Ishikawa (cell line): Measurements from ENCODE around the gene RPTOR.

ENCODE experiments used
- CEBPB ChIP-seq: IDR thresholded peaks from 2 replicates; pipeline ENCODE4 v1.6.1; 2012
- CREB1 ChIP-seq: IDR thresholded peaks from 2 replicates; pipeline ENCODE4 v1.6.1; 2012; ENCODE audit warnings: low read depth
- EGR1 ChIP-seq: IDR thresholded peaks from 2 replicates; pipeline ENCODE4 v1.6.1; 2012
- EP300 ChIP-seq: IDR thresholded peaks from 2 replicates; pipeline ENCODE4 v1.6.1; 2012; ENCODE audit warnings: borderline replicate concordance
- FOXM1 ChIP-seq: IDR thresholded peaks from 2 replicates; pipeline ENCODE4 v1.6.1; 2012; ENCODE audit warnings: low read depth, borderline replicate concordance
- MAX ChIP-seq: IDR thresholded peaks from 2 replicates; pipeline ENCODE4 v1.6.1; 2012
- NFIC ChIP-seq: IDR thresholded peaks from 2 replicates; pipeline ENCODE4 v1.6.1; 2012
- RAD21 ChIP-seq: IDR thresholded peaks from 2 replicates; pipeline ENCODE4 v1.6.1; 2012; ENCODE audit warnings: low read depth
- TCF12 ChIP-seq: IDR thresholded peaks from 2 replicates; pipeline ENCODE4 v1.6.1; 2012; ENCODE audit warnings: low read depth
- TEAD4 ChIP-seq: IDR thresholded peaks from 2 replicates; pipeline ENCODE4 v1.6.1; 2012
- USF1 ChIP-seq: IDR thresholded peaks from 2 replicates; pipeline ENCODE4 v1.6.1; 2012
- YY1 ChIP-seq: IDR thresholded peaks from 2 replicates; pipeline ENCODE4 v1.6.1; 2012; ENCODE audit warnings: low read depth
- ZBTB7A ChIP-seq: IDR thresholded peaks from 2 replicates; pipeline ENCODE4 v1.6.1; 2012; ENCODE audit warnings: low read depth
- TF ChIP-seq, protein P1 (sequence below): IDR thresholded peaks from 2 replicates; pipeline ENCODE4 v1.6.1; 2012; ENCODE audit warnings: low read depth, mild to moderate bottlenecking

Gene RPTOR

DNA sequence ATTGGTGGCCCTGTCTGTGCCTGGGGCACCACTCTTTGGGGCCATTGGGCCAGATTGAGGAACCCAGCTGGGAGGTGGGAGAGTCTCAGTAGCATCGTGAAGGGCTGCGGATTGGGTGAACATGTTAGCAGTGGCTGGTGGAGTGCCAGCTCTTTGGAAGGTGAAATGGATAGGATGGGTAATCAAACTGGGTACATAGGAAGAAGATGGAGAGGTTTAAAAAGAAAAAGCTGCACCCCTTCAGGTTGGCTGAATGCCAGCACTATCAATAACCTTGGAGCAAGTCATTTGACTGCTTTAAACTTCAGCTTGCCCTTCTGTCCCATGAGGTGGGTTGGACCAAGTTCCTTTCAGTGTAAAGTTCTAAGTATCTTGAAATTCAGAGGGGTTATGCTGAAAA lies 95.0 kb downstream of the RPTOR start:
- TF ChIP-seq YY1 (no peak), EGR1 (no peak), TEAD4 (no peak), USF1 (no peak), CREB1 (no peak), EP300 (no peak), ZBTB7A (no peak), RAD21 (no peak), TCF12 (no peak)
- TF ChIP-seq, protein P1, sequence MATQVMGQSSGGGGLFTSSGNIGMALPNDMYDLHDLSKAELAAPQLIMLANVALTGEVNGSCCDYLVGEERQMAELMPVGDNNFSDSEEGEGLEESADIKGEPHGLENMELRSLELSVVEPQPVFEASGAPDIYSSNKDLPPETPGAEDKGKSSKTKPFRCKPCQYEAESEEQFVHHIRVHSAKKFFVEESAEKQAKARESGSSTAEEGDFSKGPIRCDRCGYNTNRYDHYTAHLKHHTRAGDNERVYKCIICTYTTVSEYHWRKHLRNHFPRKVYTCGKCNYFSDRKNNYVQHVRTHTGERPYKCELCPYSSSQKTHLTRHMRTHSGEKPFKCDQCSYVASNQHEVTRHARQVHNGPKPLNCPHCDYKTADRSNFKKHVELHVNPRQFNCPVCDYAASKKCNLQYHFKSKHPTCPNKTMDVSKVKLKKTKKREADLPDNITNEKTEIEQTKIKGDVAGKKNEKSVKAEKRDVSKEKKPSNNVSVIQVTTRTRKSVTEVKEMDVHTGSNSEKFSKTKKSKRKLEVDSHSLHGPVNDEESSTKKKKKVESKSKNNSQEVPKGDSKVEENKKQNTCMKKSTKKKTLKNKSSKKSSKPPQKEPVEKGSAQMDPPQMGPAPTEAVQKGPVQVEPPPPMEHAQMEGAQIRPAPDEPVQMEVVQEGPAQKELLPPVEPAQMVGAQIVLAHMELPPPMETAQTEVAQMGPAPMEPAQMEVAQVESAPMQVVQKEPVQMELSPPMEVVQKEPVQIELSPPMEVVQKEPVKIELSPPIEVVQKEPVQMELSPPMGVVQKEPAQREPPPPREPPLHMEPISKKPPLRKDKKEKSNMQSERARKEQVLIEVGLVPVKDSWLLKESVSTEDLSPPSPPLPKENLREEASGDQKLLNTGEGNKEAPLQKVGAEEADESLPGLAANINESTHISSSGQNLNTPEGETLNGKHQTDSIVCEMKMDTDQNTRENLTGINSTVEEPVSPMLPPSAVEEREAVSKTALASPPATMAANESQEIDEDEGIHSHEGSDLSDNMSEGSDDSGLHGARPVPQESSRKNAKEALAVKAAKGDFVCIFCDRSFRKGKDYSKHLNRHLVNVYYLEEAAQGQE = no peak

- TF ChIP-seq CREB1 (no peak), ZBTB7A (no peak), TCF12 (no peak), EP300 (no peak), EGR1 (no peak), NFIC (no peak), MAX (no peak), CEBPB (no peak)
Observed at GRCh38 chr17:80640366-80641084, 95.9 kb downstream of the RPTOR start.

DNA sequence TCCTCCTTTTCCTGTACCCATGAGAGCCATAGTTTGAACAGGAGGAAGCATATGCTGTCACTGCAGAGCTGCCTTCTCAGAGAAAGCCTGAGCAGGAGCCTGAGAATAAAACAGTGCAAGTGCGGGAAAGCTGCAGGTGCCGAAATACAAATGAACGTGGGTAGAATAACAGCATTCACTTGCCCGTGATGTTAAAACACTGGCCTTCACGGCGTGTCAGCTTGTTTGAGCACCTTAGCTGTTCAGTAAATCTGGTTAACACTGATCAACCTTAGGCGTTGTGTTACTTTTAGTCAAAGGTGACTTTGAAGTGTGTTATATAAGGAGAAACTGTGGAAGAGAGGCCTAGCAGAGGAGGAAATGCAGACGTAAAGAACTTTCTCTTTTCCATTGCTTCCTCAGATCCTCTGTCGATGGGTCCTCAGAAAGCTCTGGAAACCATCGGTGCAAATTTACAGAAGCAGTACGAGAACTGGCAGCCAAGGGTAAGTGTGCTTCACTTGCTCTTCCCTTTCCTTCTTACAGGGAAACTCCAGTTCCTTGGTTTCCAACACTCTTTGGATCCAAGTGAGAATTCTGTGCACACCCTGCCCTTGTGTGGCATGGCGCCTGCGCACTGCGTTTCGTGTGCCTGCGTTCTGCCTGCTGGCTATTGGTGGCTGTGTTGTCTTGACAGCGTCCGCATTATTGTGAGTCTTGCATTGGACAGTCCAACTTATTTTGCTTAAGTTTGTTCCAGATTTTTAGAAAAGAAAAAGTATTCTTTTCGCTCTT lies 98.9 kb downstream of the RPTOR start:
- TF ChIP-seq CREB1 = no peak
- TF ChIP-seq, protein P1 = no peak
- TF ChIP-seq FOXM1 = no peak
- TF ChIP-seq YY1 = no peak

- TF ChIP-seq, protein P1 = no peak
Observed at GRCh38 chr17:80644536-80644935, 99.9 kb downstream of the RPTOR start.

GRCh38 chr17:80645706-80646325 lies 101.2 kb downstream of the RPTOR start:
- TF ChIP-seq FOXM1 = no peak
- TF ChIP-seq, protein P1 = no peak
- no peak for TF ChIP-seq TCF12
- TF ChIP-seq TEAD4 = no peak
- TF ChIP-seq CEBPB = no peak
- TF ChIP-seq MAX = no peak
- no peak for TF ChIP-seq EP300
- TF ChIP-seq ZBTB7A = no peak
